ENCODE measurements around the gene MAML3.

MAML3 gene

GRCh38 chr4:140027101-140027500, 126.9 kb downstream of the MAML3 start:
- TF ChIP-seq REST (IDR thresholded peaks at IDR 0.05; ENCODE audit: insufficient replicate concordance, low read depth) (no peak), POLR2AphosphoS5 (IDR thresholded peaks at IDR 0.05; ENCODE audit: low read depth) (0 out of 2 replicates have a peak, but pooled peaks have one; percentile 24), SPI1 (IDR thresholded peaks at IDR 0.05; ENCODE audit: borderline replicate concordance, low read depth) (peak; percentile 88; the same call in 1 of the 2 replicates)
- no peaks in the 10 kb centered on the region for H3K27me3 ChIP-seq (ENCODE audit: insufficient read depth, poor library complexity, severe bottlenecking)
- DNase-seq (ENCODE audit: low read depth in 1 of 2, low spot score in 1 of 2): peak; percentile 38 to 53
- H3K27ac ChIP-seq (replicated peaks): peak overlapping the region; percentile 62
- H3K4me3 ChIP-seq (replicated peaks; ENCODE audit: insufficient read depth, low read length): no peak overlapping the region

- no peak overlapping the region for H3K27ac ChIP-seq (replicated peaks)
- no peak for DNase-seq (ENCODE audit: low read depth in 1 of 2, low spot score in 1 of 2)
- no peak overlapping the region for H3K4me3 ChIP-seq (replicated peaks; ENCODE audit: insufficient read depth, low read length)
- no peak for TF ChIP-seq SPI1 (IDR thresholded peaks at IDR 0.05; ENCODE audit: borderline replicate concordance, low read depth)
- TF ChIP-seq GABPA (IDR thresholded peaks at IDR 0.05; ENCODE audit: low read depth): no peak
- TF ChIP-seq POLR2AphosphoS5 (IDR thresholded peaks at IDR 0.05; ENCODE audit: low read depth): no peak
- TF ChIP-seq, protein P1, sequence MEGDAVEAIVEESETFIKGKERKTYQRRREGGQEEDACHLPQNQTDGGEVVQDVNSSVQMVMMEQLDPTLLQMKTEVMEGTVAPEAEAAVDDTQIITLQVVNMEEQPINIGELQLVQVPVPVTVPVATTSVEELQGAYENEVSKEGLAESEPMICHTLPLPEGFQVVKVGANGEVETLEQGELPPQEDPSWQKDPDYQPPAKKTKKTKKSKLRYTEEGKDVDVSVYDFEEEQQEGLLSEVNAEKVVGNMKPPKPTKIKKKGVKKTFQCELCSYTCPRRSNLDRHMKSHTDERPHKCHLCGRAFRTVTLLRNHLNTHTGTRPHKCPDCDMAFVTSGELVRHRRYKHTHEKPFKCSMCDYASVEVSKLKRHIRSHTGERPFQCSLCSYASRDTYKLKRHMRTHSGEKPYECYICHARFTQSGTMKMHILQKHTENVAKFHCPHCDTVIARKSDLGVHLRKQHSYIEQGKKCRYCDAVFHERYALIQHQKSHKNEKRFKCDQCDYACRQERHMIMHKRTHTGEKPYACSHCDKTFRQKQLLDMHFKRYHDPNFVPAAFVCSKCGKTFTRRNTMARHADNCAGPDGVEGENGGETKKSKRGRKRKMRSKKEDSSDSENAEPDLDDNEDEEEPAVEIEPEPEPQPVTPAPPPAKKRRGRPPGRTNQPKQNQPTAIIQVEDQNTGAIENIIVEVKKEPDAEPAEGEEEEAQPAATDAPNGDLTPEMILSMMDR (IDR thresholded peaks at IDR 0.05; ENCODE audit: insufficient read depth, low read length): no peak
- no peak for TF ChIP-seq REST (IDR thresholded peaks at IDR 0.05; ENCODE audit: insufficient replicate concordance, low read depth)
- H3K27me3 ChIP-seq (ENCODE audit: insufficient read depth, poor library complexity, severe bottlenecking): no peaks in the 10 kb centered on the region
Measured at GRCh38 chr4:140025470-140025869, 128.5 kb downstream of the MAML3 start.

- no peak overlapping the region for H3K27ac ChIP-seq (replicated peaks)
- H3K27me3 ChIP-seq (ENCODE audit: insufficient read depth, poor library complexity, severe bottlenecking): no peaks in the 10 kb centered on the region
- H3K4me3 ChIP-seq (replicated peaks; ENCODE audit: insufficient read depth, low read length): no peak overlapping the region
- DNase-seq (ENCODE audit: low read depth in 1 of 2, low spot score in 1 of 2): no peak
- TF ChIP-seq REST (IDR thresholded peaks at IDR 0.05; ENCODE audit: insufficient replicate concordance, low read depth) (no peak), POLR2AphosphoS5 (IDR thresholded peaks at IDR 0.05; ENCODE audit: low read depth) (no peak), SPI1 (IDR thresholded peaks at IDR 0.05; ENCODE audit: borderline replicate concordance, low read depth) (no peak), GABPA (IDR thresholded peaks at IDR 0.05; ENCODE audit: low read depth) (no peak)
- TF ChIP-seq, protein P1 (IDR thresholded peaks at IDR 0.05; ENCODE audit: insufficient read depth, low read length): no peak
Measured at GRCh38 chr4:140020457-140021361, 133.3 kb downstream of the MAML3 start.

All from HL-60 (cell line).